Brain pericyte (primary cell): ENCODE measurements around the gene CCL22.
A peak's percentile ranks its signal among the peaks of the same experiment; 100 is the strongest.
"Not testable (repeated sequence)": the region's sequence is repeated elsewhere in the genome, so short reads cannot be mapped to it uniquely, and the experiment has no call there.

Source experiments
- DNase-seq: peaks from one replicate; pipeline ENCODE4 v3.0.0-alpha.2; 2012; ENCODE audit warnings: low read depth, low spot score

CCL22 gene

GRCh38 chr16:57374925-57375465, 16.4 kb downstream of the CCL22 start:
- DNase-seq, result not testable (repeated sequence)

- no peak for DNase-seq
Measured at GRCh38 chr16:57376313-57376818, 17.8 kb downstream of the CCL22 start.

GRCh38 chr16:57377080-57377841, 18.7 kb downstream of the CCL22 start:
- no peak for DNase-seq

- no peak for DNase-seq
Measured at GRCh38 chr16:57379579-57379978, 21.0 kb downstream of the CCL22 start.

GRCh38 chr16:57380671-57381462, 22.3 kb downstream of the CCL22 start:
- DNase-seq, result no peak

GRCh38 chr16:57381791-57382534, 23.4 kb downstream of the CCL22 start:
- no peak for DNase-seq

- DNase-seq, result no peak
Measured at GRCh38 chr16:57382535-57383275, 24.1 kb downstream of the CCL22 start.

GRCh38 chr16:57383276-57384247, 25.0 kb downstream of the CCL22 start:
- no peak for DNase-seq

GRCh38 chr16:57384248-57385070, 25.9 kb downstream of the CCL22 start:
- DNase-seq, result no peak

- no peak for DNase-seq
Measured at GRCh38 chr16:57385083-57385482, 26.5 kb downstream of the CCL22 start.

GRCh38 chr16:57386381-57386951, 27.9 kb downstream of the CCL22 start:
- peak; percentile 29 for DNase-seq

- DNase-seq, result no peak
Measured at GRCh38 chr16:57387598-57388354, 29.2 kb downstream of the CCL22 start.

- no peak for DNase-seq
Measured at GRCh38 chr16:57388359-57389086, 29.9 kb downstream of the CCL22 start.

- DNase-seq, result no peak
Measured at GRCh38 chr16:57389087-57389468, 30.5 kb downstream of the CCL22 start.

GRCh38 chr16:57390636-57391295, 32.2 kb downstream of the CCL22 start:
- no peak for DNase-seq

GRCh38 chr16:57391300-57391699, 32.7 kb downstream of the CCL22 start:
- no peak for DNase-seq

- DNase-seq, result no peak
Measured at GRCh38 chr16:57391708-57392107, 33.1 kb downstream of the CCL22 start.
